Mesendoderm (in vitro differentiated cells): ENCODE data around the gene AOAH.
"Not testable (repeated sequence)": the region's sequence is repeated elsewhere in the genome, so short reads cannot be mapped to it uniquely, and the experiment has no call there.

Source experiments
- DNase-seq: peaks from one replicate; pipeline ENCODE4 v3.0.0; 2013
- H2AK5ac ChIP-seq: 2 replicates; pipeline ENCODE4 v1.6.1; 2013; ENCODE audit warnings: low read length, inconsistent platforms
- H2BK120ac ChIP-seq: 2 replicates; pipeline ENCODE4 v1.6.1; 2013; ENCODE audit warnings: low read depth, mild to moderate bottlenecking, low read length, moderate library complexity, mixed read lengths
- H2BK15ac ChIP-seq: replicated peaks from 2 replicates; pipeline ENCODE4 v1.6.1; 2013; ENCODE audit warnings: low read depth, mild to moderate bottlenecking, moderate library complexity
- H2BK5ac ChIP-seq: 2 replicates; pipeline ENCODE4 v1.6.1; 2013; ENCODE audit warnings: low read length, inconsistent platforms
- H3K18ac ChIP-seq: 2 replicates; pipeline ENCODE4 v1.6.1; 2013; ENCODE audit warnings: mild to moderate bottlenecking, low read length, mixed read lengths
- H3K23ac ChIP-seq: one replicate; pipeline ENCODE4 v1.6.1; 2013; ENCODE audit warnings: low read length
- H3K27ac ChIP-seq: 2 replicates; pipeline ENCODE4 v1.5.1; 2013; ENCODE audit warnings: low read depth, mild to moderate bottlenecking, inconsistent platforms, low read length, moderate library complexity
- H3K27me3 ChIP-seq: 2 replicates; pipeline ENCODE4 v1.6.1; 2013; ENCODE audit warnings: low read length, control low read depth, mild to moderate bottlenecking, inconsistent platforms; ENCODE audit not compliant: insufficient read depth, poor library complexity
- H3K36me3 ChIP-seq: 2 replicates; pipeline ENCODE4 v1.6.1; 2013; ENCODE audit warnings: low read length, inconsistent platforms; ENCODE audit not compliant: control insufficient read depth, insufficient read depth
- H3K4ac ChIP-seq: one replicate; pipeline ENCODE4 v1.6.1; 2013; ENCODE audit warnings: low read depth, mild to moderate bottlenecking, low read length, moderate library complexity
- H3K4me1 ChIP-seq: 2 replicates; pipeline ENCODE4 v1.6.1; 2013; ENCODE audit warnings: low read depth, low read length, inconsistent platforms; ENCODE audit not compliant: control insufficient read depth
- H3K4me2 ChIP-seq: 2 replicates; pipeline ENCODE4 v1.6.1; 2013; ENCODE audit warnings: low read length
- H3K4me3 ChIP-seq: 2 replicates; pipeline ENCODE4 v1.5.1; 2013; ENCODE audit warnings: mild to moderate bottlenecking, low read length
- H3K56ac ChIP-seq: one replicate; pipeline ENCODE4 v1.6.1; 2013; ENCODE audit warnings: low read length
- H3K79me1 ChIP-seq: 2 replicates; pipeline ENCODE4 v1.6.1; 2013; ENCODE audit warnings: low read length, inconsistent platforms
- H3K79me2 ChIP-seq: 2 replicates; pipeline ENCODE4 v1.6.1; 2013; ENCODE audit warnings: mild to moderate bottlenecking, low read length; ENCODE audit not compliant: control insufficient read depth, insufficient read depth
- H3K9ac ChIP-seq: 2 replicates; pipeline ENCODE4 v1.6.1; 2013; ENCODE audit warnings: low read length, inconsistent platforms
- H4K5ac ChIP-seq: one replicate; pipeline ENCODE4 v1.6.1; 2013; ENCODE audit warnings: low read length
- H4K8ac ChIP-seq: one replicate; pipeline ENCODE4 v1.6.1; 2013; ENCODE audit warnings: low read depth, mild to moderate bottlenecking, control low read depth, low read length, moderate library complexity
- WGBS: extraction: QIAGEN DNeasy Blood & Tissue Kit; methylation state at CpG from one replicate; pipeline ENCODE4 v1.1.7; 2013; ENCODE audit warnings: low lambda C conversion rate, missing lambda C conversion rate; ENCODE audit not compliant: insufficient coverage; ENCODE audit errors: extremely low coverage; 5-methylcytosine and 5-hydroxymethylcytosine counted together

Gene AOAH

GRCh38 chr7:36488672-36489071 is 235.6 kb downstream of the AOAH start:
- H2BK120ac ChIP-seq, H3K79me1 ChIP-seq, H2AK5ac ChIP-seq, H4K5ac ChIP-seq, H2BK5ac ChIP-seq, H4K8ac ChIP-seq, H3K9ac ChIP-seq, H3K56ac ChIP-seq, H3K36me3 ChIP-seq, H3K79me2 ChIP-seq, H3K4me1 ChIP-seq, H3K23ac ChIP-seq, DNase-seq, H3K4ac ChIP-seq, H3K4me2 ChIP-seq, H2BK15ac ChIP-seq, H3K27me3 ChIP-seq, H3K18ac ChIP-seq, H3K4me3 ChIP-seq, H3K27ac ChIP-seq: not testable (repeated sequence)
- WGBS, result no CpG with 5 or more reads among the region's 5 CpGs

- Histone ChIP-seq H3K36me3 (no peaks in the 10 kb centered on the region), H3K27ac (no peak overlapping the region), H3K79me2 (no peaks in the 10 kb centered on the region), H3K79me1 (no peaks in the 10 kb centered on the region), H3K27me3 (no peaks in the 10 kb centered on the region), H2BK15ac (no peak overlapping the region), H3K4me2 (no peak overlapping the region), H3K4ac (no peak overlapping the region), H3K23ac (no peak overlapping the region), H2BK120ac (no peak overlapping the region), H3K9ac (no peak overlapping the region), H2BK5ac (no peak overlapping the region), H4K5ac (no peak overlapping the region), H3K18ac (no peak overlapping the region), H3K56ac (no peak overlapping the region), H2AK5ac (no peak overlapping the region), H3K4me1 (no peaks in the 10 kb centered on the region), H4K8ac (no peak overlapping the region), H3K4me3 (no peak overlapping the region)
- DNase-seq, result peak; percentile 59
- no CpG with 5 or more reads among the region's 4 CpGs for WGBS
Observed at GRCh38 chr7:36487756-36488336, 236.4 kb downstream of the AOAH start.

- no peaks in the 10 kb centered on the region for H3K4me1 ChIP-seq
- no peak overlapping the region for H2AK5ac ChIP-seq
- H3K9ac ChIP-seq, result no peak overlapping the region
- H3K4me2 ChIP-seq, result no peak overlapping the region
- H2BK15ac ChIP-seq, result no peak overlapping the region
- DNase-seq, result no peak
- no peaks in the 10 kb centered on the region for H3K79me2 ChIP-seq
- H4K8ac ChIP-seq, result no peak overlapping the region
- no peak overlapping the region for H3K4ac ChIP-seq
- WGBS, result no CpG with 5 or more reads among the region's 4 CpGs
- H3K56ac ChIP-seq, result no peak overlapping the region
- H3K27ac ChIP-seq, result no peak overlapping the region
- no peaks in the 10 kb centered on the region for H3K27me3 ChIP-seq
- no peak overlapping the region for H2BK5ac ChIP-seq
- no peaks in the 10 kb centered on the region for H3K79me1 ChIP-seq
- H3K4me3 ChIP-seq, result no peak overlapping the region
- H3K18ac ChIP-seq, result no peak overlapping the region
- no peaks in the 10 kb centered on the region for H3K36me3 ChIP-seq
- no peak overlapping the region for H3K23ac ChIP-seq
- no peak overlapping the region for H4K5ac ChIP-seq
- no peak overlapping the region for H2BK120ac ChIP-seq
Observed at GRCh38 chr7:36486336-36486735, 238.0 kb downstream of the AOAH start.

GRCh38 chr7:36484265-36484664 is 240.0 kb downstream of the AOAH start:
- no peak overlapping the region for H3K56ac ChIP-seq
- H2BK15ac ChIP-seq, result no peak overlapping the region
- H3K18ac ChIP-seq, result no peak overlapping the region
- no peak overlapping the region for H2BK5ac ChIP-seq
- no peak overlapping the region for H3K4me2 ChIP-seq
- no peak overlapping the region for H4K8ac ChIP-seq
- no CpG with 5 or more reads among the region's 8 CpGs for WGBS
- H3K79me1 ChIP-seq, result no peaks in the 10 kb centered on the region
- no peak for DNase-seq
- H2AK5ac ChIP-seq, result no peak overlapping the region
- no peak overlapping the region for H3K23ac ChIP-seq
- no peak overlapping the region for H4K5ac ChIP-seq
- no peak overlapping the region for H2BK120ac ChIP-seq
- H3K27me3 ChIP-seq, result no peaks in the 10 kb centered on the region
- no peaks in the 10 kb centered on the region for H3K79me2 ChIP-seq
- no peak overlapping the region for H3K4me3 ChIP-seq
- H3K4ac ChIP-seq, result no peak overlapping the region
- no peak overlapping the region for H3K27ac ChIP-seq
- no peak overlapping the region for H3K9ac ChIP-seq
- H3K4me1 ChIP-seq, result no peaks in the 10 kb centered on the region
- no peaks in the 10 kb centered on the region for H3K36me3 ChIP-seq

GRCh38 chr7:36483853-36484252 is 240.4 kb downstream of the AOAH start:
- DNase-seq, H2BK15ac ChIP-seq: not testable (repeated sequence)

GRCh38 chr7:36478745-36479144 is 245.5 kb downstream of the AOAH start:
- Histone ChIP-seq H2BK15ac (no peak overlapping the region), H3K18ac (no peak overlapping the region), H3K9ac (no peak overlapping the region), H3K36me3 (no peaks in the 10 kb centered on the region), H3K79me2 (no peaks in the 10 kb centered on the region), H3K4me2 (no peak overlapping the region), H2BK5ac (no peak overlapping the region), H2AK5ac (no peak overlapping the region), H3K27ac (no peak overlapping the region), H3K23ac (no peak overlapping the region), H3K4me3 (no peak overlapping the region), H3K27me3 (no peaks in the 10 kb centered on the region), H2BK120ac (no peak overlapping the region), H4K5ac (no peak overlapping the region), H3K4me1 (no peaks in the 10 kb centered on the region), H4K8ac (no peak overlapping the region), H3K79me1 (no peaks in the 10 kb centered on the region), H3K56ac (no peak overlapping the region), H3K4ac (no peak overlapping the region)
- WGBS, result no CpG with 5 or more reads among the region's 2 CpGs
- no peak for DNase-seq

More at GRCh38 chr7:36483853-36484252, 240.4 kb downstream of the AOAH start:
- H3K4me2 ChIP-seq, H2BK5ac ChIP-seq, H3K27ac ChIP-seq, H3K4me3 ChIP-seq, H4K5ac ChIP-seq, H3K36me3 ChIP-seq, H4K8ac ChIP-seq, H3K4me1 ChIP-seq, H3K4ac ChIP-seq, H2AK5ac ChIP-seq, H3K79me1 ChIP-seq, H3K23ac ChIP-seq, H3K56ac ChIP-seq, H3K27me3 ChIP-seq, H3K9ac ChIP-seq, H3K79me2 ChIP-seq, H3K18ac ChIP-seq, H2BK120ac ChIP-seq: not testable (repeated sequence)
- no CpG with 5 or more reads among the region's 4 CpGs for WGBS
